Measurements from ENCODE around the gene UQCC3. TPM values are rescaled to one million over a fixed set of nuclear protein-coding genes. Genes with fewer than 3 reads are reported as not detected.
"Not testable (repeated sequence)": the region's sequence is repeated elsewhere in the genome, so short reads cannot be mapped to it uniquely, and the experiment has no call there.

UQCC3 gene
- total RNA-seq, 1 experiment from 2014 or later, result 13.9 TPM

DNA sequence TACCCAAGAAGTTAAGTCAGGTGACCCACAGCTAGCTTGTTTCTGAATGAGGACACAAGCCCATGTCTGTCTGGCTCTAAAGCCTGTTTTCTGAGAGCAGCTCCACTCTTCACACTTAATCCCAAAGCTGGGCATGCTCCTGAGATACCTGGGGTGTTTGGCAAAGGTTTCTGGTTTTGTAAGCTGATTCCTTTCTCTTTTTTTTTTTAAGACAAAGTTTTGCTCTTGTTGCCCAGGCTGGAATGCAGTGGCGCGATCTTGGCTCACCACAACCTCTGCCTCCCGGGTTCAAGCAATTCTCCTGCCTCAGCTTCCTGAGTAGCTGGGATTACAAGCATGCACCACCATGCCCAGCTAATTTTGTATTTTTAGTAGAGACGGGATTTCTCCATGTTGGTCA, 22.2 kb downstream of the UQCC3 start:
- DNase-seq (ENCODE audit: extremely low read depth, low read depth), result not testable (repeated sequence)

DNA sequence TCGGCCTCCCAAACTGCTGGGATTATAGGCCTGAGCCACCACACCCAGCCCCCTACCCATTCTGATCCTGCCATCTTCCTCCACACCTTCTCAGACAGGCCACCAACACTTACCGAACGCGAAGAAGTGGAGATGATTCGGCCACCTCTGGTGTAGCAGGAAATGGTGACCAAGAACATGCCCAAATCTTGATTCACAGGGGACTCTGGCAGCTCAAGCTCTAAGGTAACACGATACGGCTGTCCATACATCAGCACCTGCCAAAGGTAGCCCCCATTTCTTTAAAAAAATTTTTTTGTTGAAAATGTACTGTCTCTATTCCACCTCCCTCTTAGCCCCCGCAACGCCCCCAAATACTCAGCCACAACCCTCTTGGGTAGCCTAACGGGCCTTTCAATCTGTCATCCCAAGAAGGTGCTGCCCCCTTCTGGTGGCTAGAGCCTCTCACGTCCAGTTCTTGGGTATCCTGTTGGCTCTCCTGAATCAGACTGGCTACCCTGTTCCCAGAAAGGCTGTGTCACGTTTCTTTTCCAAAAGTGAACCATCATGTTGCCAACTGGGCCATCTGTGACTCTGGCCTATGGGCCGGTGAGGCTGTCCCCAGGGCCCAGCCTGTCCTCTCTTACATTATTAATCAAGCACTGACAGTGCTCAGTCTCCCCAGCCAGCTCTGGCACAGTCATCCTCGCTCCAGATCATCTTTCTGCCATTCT, 23.1 kb downstream of the UQCC3 start:
- DNase-seq (ENCODE audit: extremely low read depth, low read depth), result peak; percentile 71

DNA sequence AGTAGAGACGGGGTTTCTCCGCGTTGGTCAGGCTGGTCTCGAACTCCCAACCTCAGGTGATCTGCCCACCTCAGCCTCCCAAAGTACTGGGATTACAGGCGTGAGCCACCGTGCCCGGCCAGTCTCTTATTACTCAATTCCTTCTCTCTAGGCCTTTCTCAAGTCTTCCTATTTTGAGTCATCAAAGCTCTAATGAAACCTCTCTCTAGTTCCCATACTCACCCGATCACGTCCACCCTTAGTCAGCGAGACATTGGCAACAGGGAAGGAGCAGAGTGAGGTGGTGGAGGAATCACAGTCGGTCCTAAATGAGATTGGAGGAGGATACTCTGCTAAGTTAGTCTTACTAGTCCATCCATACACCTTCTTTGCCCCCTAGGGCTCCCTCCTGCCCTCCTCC, 30.8 kb downstream of the UQCC3 start:
- DNase-seq (ENCODE audit: extremely low read depth, low read depth), result no peak

DNA sequence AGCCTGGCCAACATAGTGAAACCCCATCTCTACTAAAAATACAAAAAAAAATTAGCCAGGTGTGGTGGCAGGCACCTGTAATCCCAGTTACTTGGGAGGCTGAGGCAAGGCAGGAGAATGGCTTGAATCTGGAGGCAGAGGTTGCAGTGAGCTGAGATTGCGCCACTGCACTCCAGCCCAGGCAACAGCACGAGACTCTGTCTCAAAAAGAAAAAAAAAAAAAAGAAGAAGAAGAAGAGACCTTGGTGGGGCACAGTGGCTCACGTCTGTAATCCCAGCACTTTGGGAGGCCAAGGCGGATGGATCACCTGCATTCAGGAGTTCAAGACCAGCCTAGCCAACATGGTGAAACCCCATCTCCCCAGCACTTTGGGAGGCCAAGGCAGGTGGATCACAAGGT, 32.4 kb downstream of the UQCC3 start:
- DNase-seq (ENCODE audit: extremely low read depth, low read depth), result not testable (repeated sequence)

DNA sequence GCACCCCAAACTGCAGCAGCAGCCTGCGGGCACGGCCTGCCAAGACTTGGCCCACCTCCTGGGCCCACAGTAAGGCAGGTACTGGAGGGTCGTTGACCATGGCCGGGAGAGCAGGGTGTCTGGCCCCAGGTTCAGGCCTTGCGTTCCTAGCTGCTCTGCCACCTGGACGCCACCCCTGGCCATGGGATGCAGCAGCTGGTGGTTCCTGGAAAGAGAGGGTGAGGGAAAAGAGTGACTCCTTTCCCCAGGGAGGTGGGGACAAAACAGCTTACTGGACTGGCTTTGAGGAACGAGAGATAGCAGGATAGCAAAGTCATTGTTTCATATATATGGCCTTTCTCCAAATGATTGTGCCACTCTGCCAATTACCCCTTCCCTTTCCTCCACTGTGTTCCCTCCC, 33.9 kb downstream of the UQCC3 start:
- no peak for DNase-seq (ENCODE audit: extremely low read depth, low read depth)

DNA sequence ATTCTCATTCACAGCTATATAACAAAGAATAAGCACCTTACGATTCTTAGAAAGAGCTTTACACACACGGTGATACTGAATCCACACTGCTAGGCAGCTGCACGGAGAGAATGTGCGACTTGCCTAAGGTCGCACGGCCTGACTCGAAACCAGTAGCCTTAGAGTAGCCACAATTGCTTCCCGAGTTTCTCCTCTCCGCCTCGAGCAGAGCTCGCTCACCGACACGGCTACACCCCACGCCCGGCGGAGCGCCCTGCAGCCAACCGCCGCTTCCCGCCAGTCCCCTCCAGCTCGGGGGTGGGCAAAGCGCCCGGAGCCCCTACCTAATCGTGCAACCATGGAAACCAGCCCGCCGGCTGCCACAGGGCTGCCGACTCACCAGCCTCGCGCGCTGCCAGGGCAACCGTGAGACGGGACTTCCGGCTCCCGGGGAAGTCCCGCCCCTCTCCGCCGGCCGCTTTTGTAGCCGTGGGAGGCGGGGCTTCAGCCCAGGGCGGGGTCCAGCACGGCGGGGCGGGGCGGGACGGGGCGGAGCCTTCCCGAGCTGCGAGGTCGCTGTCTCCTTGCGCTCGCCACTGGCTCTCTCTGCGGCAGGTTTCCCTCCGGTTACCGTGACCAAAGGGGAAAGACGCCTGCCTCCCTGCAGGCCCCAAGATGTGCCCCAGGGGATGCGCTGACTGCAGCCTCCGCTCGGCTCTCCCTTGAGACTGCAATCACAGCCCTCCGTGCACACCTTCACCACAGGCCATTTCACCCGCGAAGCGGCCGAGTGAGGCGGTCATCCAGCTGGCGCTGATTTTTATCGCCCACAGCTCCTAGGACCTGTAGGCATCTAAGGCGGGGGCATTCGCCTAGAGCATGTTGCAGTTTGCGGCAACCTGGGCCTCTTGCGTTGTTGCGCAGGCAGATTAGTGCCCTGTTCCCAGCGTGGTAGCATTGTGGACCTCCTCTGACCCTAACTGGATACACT, 34.7 kb downstream of the UQCC3 start:
- peak; percentile 82 for DNase-seq (ENCODE audit: extremely low read depth, low read depth)

DNA sequence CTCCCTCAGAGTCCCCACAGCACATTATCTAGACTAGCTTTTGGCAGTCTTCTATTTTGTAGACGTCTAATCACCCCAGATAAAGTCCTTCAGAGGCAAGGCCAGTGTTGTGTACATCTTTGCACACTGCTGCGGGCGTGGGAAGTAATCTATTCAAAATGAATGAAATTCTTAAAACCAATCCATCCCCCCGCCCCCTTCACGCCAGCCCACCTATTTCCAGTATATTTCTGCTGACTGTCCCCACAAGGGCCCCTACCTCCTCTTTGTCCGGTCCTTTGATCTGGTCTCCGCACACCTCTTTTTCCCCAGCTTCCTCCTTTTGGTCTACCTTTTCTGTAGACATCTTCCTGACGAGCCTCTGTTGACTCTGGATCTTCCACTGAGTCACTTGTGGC, 35.4 kb downstream of the UQCC3 start:
- DNase-seq (ENCODE audit: extremely low read depth, low read depth), result no peak

DNA sequence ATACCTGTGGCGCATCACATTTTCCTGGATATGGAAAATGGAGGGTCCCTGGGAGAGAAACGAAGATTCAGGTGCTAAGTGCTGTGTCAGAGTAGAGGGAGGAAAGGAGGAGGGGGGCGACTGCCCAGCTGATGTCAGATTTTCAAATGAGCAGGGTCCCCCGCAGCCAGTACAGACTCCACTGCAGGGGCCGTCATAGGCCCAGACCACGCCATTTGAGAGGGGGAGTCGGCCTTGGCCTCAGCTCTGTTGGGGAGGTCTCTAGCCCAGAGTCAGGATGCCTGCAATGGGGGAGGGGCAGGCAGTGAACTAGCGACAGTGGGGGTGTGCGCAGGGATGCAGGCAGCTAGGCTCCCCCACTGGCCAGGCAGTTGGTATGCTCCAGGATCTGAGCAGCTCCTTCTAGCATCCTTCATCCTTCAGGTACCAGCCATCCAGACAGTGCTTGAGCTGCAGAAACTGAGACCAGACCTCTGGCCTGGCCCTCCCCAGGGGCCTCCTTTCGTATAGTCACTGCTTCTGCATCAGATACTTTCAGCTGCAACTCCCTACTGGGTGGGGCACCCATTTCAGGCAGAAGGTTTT, 35.9 kb downstream of the UQCC3 start, which contains the start of the genes BSCL2 and GNG3:
TSS of gene BSCL2 (minus strand) at position 148 of the 585 bp plus-strand sequence. CDS start 229 bp downstream, outside the sequence.
TSS of gene GNG3 (plus strand) at position 400 of the 585 bp plus-strand sequence. CDS start 620 bp downstream, outside the sequence.
- no peak for DNase-seq (ENCODE audit: extremely low read depth, low read depth)

DNA sequence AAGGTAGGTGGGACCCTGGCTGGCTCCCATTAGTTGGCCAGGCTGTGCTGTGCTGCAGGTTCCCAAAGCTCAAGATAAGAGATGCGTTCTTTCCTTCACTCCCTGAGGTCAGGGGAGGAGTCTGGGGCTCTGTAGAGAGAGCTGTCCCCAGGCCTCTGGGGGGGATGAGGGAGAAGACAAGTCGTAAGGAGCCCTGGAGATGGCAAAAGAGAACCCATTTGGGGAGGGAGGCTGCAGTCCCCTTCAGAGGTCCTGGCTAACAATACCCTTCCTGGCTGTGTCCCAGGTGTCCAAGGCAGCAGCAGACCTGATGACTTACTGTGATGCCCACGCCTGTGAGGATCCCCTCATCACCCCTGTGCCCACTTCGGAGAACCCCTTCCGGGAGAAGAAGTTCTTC, 36.9 kb downstream of the UQCC3 start:
- no peak for DNase-seq (ENCODE audit: extremely low read depth, low read depth)

DNA sequence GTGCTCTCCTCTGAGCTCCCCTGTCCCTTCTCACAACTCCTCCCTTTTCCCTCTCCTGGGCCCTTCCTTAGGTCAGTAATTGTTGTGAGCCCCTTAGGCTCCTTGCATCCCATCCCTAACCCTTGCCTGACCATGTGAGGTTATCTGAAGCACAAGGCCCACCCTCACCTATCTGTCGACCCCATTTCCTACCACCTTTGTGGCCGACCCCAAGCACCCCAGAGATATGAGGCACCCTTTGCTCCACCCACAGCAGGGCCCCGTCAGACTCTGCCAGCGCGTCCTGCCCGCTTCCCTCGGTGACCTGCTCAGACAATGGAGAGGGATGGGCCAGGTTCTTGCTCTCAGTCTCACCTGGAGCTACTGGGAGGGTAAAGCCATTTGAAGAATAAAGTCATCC, 37.3 kb downstream of the UQCC3 start:
- no peak for DNase-seq (ENCODE audit: extremely low read depth, low read depth)

DNA sequence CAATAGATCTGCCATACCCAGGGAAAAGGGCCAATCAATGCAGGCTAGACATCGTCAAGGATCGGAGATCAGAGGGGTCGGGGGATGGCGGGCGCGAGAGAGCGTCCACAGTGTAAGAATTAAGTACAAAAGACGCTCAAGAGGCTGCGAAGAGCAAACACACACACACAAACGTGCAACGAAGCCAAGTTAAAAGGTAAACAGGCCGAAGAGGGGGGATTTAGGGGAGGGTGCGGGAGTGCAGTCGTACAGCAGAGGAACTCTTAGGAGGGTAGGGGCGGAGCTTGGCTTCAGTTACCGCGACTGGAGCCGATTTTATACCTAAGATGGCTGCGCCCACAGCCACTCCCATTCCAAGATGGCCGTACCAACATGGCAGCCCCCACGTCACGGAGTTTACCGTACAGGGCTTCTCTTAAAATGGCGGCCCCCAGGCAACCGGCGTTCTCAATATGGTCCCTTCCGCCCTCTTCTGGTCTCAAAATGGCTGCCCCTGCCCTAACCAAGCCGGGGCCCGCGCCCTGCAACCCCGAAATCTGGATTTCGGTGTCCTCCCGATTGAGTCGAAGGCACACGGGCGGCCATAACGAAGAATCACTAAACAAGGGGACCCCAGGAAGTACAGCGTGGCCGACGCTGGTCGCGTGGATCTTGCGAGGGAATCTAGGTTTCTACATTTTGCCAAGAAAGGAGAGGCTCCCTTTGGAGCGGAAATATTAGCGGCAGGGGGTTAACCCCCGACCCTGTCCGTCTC, 38.0 kb downstream of the UQCC3 start:
- DNase-seq (ENCODE audit: extremely low read depth, low read depth), result peak; percentile 95

DNA sequence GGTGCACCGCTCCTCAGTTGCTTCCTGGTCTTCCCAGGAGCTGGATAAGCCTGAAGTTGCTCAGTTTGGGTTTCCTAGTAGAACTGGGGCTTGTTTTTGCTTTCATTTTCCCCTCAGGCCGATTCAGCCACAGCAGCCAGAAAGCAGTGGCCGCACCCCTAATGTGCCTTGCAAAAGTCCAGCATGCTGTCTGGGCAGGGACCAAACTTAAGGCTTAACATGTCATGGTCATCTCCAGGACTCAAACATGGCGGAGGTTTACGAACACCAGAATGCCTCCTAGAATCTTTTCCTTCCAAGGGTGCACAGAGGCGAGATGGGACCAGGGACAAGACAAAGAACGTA, 38.5 kb downstream of the UQCC3 start:
- DNase-seq (ENCODE audit: extremely low read depth, low read depth), result no peak

DNA sequence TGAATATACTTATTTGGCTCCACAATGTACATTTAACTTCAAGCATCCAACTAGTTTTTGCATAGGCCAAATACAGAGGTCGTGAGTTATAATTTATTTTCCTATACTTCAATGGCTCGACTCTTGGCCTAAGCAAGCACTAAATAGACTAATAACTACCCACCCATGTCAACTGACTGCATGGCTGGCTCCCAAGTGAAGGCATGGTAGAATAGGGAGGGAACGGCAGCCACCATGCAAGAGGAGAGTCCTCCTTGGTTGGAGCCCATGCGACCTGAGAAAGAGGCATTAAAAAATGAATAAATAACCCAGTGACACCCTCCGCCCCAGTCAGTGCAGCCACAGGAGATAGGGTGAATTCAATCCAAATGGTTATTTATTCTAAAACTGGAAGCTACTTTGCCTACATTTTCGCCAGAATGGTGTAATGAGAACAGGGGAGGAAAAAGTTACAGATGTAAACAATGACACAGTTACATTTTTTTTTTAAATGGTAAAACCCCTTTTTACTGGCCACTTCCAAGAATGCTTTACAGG, 40.9 kb downstream of the UQCC3 start:
- no peak for DNase-seq (ENCODE audit: extremely low read depth, low read depth)

DNA sequence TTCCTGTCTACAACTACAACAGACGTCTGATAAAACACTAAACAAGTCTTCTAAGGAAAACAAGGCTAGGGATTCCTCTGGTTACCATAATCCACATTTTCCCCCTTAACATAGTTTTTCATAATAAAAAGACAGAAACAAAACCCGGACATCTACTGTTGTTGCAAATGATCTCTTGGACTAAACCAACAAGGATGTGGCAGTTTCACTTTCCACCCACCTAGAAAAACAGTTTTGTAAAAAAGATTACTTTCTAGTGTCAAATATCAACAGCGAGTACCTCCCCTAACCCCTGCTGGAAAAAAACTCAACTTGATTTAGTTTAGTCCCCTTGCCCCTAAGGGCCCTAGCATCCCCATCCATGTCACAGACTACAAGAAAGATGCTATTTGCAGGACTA, 41.4 kb downstream of the UQCC3 start:
- DNase-seq (ENCODE audit: extremely low read depth, low read depth), result no peak

DNA sequence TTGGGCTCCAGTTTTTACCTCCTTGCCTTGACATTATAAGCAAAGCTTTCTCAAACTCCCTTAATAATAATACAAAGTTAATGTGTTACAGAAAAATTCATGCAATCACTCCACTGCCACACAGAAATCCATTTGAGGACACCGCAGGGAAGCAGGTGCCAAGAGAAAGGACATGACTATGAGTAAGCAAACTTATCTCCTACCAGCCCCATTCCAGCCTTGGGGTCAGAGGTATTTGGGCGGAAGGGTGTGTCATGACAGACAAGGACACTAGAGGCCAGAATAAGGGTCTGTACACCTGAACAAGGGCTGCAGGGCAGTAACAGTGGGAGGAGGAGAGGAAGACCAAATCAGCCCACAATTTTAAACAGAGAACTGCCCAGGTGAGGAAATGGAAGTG, 41.9 kb downstream of the UQCC3 start:
- no peak for DNase-seq (ENCODE audit: extremely low read depth, low read depth)

DNA sequence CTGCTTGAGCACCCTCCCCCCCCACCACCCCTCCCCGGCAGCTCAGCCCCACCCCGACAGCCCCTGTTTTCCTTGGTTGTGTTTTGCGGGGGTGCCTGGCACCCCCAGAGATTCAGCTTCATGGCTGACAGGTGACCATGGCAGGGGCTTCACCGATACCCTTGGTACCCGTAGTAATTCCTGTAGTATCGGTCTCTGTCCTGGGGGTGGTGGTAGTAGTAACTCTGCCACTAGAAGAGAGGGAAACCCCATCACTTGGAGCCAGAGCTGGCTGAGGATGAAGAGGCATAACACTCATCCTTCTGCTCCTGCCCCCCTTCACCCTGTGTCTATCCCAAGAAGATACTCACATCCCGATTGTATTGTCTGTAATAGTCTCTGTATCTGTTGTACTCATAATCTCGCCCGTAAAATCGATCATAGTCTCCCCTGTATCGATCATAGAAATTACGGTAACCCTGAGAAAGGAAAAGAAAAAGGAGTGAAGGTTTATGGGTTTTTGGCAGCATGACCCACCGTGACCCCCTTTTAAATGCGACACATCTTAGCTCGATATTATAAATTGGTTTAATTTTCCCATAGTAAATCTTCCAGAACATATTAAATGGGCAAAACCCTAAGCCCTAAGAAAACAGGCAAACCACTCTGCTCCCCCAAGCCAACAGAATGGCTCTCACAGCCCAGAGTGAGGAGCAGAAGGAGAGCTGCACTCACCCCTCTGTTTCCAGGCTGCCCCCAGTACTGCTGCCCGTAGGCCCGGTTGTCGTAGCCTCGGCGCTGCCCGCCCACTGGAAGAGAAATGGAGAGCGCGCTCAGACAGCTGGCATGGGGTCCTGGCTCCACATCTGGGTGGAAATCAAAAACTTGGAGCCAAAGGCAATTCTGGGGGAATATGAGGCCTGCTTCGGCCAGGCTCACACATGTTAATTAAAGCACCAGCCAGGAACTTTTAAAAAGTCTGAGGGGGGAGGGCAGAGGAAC, 44.0 kb downstream of the UQCC3 start:
- DNase-seq (ENCODE audit: extremely low read depth, low read depth), result no peak

DNA sequence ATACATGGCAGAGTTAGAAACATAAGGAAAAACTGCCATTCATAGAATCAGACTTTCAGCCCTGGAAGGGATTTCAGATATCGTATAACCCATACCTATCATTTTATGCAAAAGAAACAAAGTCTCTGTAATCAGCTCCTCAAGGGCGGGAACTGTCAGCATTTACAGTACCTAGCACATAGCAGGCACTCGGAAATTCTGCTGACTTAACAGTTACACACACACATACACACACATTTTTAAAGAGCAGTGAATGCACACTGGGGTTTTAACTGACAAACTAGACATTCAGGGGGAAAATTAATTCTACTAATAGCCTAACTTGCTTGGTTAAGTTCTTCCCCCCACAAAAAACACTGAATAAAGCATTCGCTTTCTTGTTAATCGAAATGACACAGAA, 44.7 kb downstream of the UQCC3 start:
- no peak for DNase-seq (ENCODE audit: extremely low read depth, low read depth)

DNA sequence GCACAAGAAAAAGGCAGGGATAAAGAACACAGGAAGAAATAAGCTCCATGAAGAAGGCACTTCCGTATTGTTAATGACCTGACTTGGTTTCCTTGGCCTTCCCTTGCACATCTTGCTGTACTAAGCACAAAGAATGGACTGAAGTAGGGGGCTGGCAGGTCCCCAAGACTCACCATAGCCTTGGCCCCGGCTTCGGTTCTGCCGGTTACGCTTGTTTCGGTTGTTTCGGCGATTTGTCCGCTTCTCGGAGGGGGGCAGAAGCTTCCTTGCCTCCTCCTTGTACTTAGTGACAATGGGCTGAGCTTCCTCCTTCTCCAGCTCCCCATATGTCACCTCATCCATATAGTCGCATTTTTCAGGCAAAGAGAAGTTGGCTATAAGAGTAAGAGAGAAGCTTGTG, 45.3 kb downstream of the UQCC3 start:
- DNase-seq (ENCODE audit: extremely low read depth, low read depth), result no peak

DNA sequence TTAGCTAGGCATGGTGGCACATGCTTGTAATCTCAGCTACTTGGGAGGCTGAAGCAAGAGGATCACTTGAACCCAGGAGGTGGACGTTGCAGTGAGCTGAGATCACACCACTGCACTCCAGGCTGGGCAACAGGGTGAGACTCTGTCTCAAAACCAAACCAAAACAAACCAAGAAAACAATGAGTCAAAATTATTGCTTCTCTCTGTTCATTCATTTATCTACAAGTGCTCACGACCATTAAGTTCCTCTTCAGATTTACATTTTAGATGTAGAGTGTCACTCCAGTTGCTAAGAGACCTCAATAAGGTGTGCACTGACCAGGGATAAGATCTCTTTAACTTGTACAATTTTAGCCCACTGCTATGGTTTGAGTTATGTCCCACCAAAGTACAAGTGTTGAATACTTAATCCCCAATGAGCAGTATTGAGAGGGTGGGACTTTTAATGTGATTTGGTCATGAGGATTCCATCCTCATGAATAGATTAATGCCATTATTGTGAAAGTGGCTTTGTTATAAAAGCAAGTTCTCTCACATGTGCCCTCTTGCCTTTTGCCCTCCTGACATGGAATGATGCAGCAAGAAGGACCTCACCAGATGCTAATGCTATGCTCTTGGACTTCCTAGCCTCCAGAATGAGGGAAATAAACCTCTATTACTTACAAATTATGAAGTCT, 48.0 kb downstream of the UQCC3 start:
- no peak for DNase-seq (ENCODE audit: extremely low read depth, low read depth)
